ENCODE data around the gene ZFP64. TPM values are rescaled to one million over a fixed set of nuclear protein-coding genes. Genes with fewer than 3 reads are reported as not detected.

Gene ZFP64
- polyA plus RNA-seq, 4 donors, result 4.1 to 12.6 (median 7.5) TPM

GRCh38 chr20:52212943-52213342, 21.4 kb upstream of the ZFP64 start:
- WGBS, 3 donors, result 70 to 77% (median 74%) methylated on average over 2 of the region's 2 CpGs
- H3K36me3 ChIP-seq (ENCODE audit: control insufficient read depth in 3 of 3, insufficient read depth in 2 of 3, low read depth in 1 of 3, low read length in 3 of 3), result no peaks in the 10 kb centered on the region
- no peaks in the 10 kb centered on the region for H3K4me1 ChIP-seq (ENCODE audit: control insufficient read depth in 3 of 3, insufficient read depth in 2 of 3, low read depth in 1 of 3, low read length in 2 of 3)
- FAIRE-seq, result no peak
- no peak overlapping the region for H3K27ac ChIP-seq (ENCODE audit: low read depth in 1 of 3, low read length in 2 of 3)
- peaks cover 0 to 16% of the 10 kb centered on the region in 2 donors for H3K9me3 ChIP-seq (ENCODE audit: control insufficient read depth in 2 of 2, insufficient read depth in 1 of 2, low read depth in 1 of 2, low read length in 1 of 2)
- H3K27me3 ChIP-seq (ENCODE audit: control insufficient read depth in 3 of 3, insufficient read depth in 3 of 3, low read length in 3 of 3), result no peaks in the 10 kb centered on the region
- no peak overlapping the region for H3K4me3 ChIP-seq (ENCODE audit: low read depth in 1 of 3, low read length in 3 of 3)
- DNase-seq, result no peak

- Histone ChIP-seq H3K4me1 (ENCODE audit: control insufficient read depth in 3 of 3, insufficient read depth in 2 of 3, low read depth in 1 of 3, low read length in 2 of 3) (no peaks in the 10 kb centered on the region), H3K36me3 (ENCODE audit: control insufficient read depth in 3 of 3, insufficient read depth in 2 of 3, low read depth in 1 of 3, low read length in 3 of 3) (no peaks in the 10 kb centered on the region), H3K4me3 (ENCODE audit: low read depth in 1 of 3, low read length in 3 of 3) (no peak overlapping the region), H3K27me3 (ENCODE audit: control insufficient read depth in 3 of 3, insufficient read depth in 3 of 3, low read length in 3 of 3) (peaks cover 0 to 2% (median 0%) of the 10 kb centered on the region in 3 donors), H3K27ac (ENCODE audit: low read depth in 1 of 3, low read length in 2 of 3) (no peak overlapping the region), H3K9me3 (ENCODE audit: control insufficient read depth in 2 of 2, insufficient read depth in 1 of 2, low read depth in 1 of 2, low read length in 1 of 2) (peaks cover 0 to 16% of the 10 kb centered on the region in 2 donors)
- no peak for DNase-seq
- no peak for FAIRE-seq
- WGBS, 3 donors, result 91 to 95% (median 94%) methylated on average over 39 of the region's 39 CpGs
Observed at GRCh38 chr20:52210037-52210990, 18.7 kb upstream of the ZFP64 start.

- 47 to 56% (median 51%) methylated on average over 4 of the region's 4 CpGs for WGBS, 3 donors
- H3K27ac ChIP-seq (ENCODE audit: low read depth in 1 of 3, low read length in 2 of 3), result no peak overlapping the region
- FAIRE-seq, result no peak
Observed at GRCh38 chr20:52209154-52209571, 17.6 kb upstream of the ZFP64 start.

DNA sequence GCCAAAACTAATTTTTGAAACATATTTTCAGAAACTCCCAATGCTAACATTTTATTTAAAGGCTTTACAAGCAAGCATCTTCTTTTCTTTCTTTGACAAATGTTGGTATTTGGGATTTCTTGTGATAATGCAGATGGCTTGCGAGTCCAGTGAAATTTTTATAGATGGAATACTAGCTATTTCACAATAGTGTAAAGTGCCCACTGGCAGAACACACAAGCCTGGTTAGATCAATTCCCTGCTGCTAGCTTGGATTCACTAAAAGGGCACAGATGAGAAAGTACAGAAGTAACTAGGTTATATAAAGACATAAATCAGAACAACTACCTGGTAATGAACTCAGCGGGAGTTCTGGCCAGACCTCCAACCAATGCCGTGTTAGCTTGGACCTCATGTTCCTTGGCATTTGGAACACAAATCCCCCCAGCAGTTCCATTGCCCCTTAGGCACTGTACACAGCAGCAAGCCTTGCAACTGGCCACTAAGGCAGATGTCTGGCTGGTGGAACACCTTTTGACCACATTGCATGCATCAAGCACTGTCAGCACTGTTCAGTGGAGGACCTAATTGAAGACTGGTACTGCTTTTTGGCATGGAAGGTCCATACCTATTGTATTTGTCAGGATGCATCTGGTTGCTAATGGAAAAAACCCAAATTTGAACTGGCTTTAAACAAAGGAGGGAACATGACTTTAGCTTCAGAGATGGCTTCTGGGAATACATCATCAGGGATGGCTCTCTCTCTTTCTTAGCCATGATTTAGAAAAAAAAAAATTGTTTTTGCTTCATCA, 15.6 kb upstream of the ZFP64 start:
- no peaks in the 10 kb centered on the region for H3K4me1 ChIP-seq (ENCODE audit: control insufficient read depth in 3 of 3, insufficient read depth in 2 of 3, low read depth in 1 of 3, low read length in 2 of 3)
- H3K27me3 ChIP-seq (ENCODE audit: control insufficient read depth in 3 of 3, insufficient read depth in 3 of 3, low read length in 3 of 3), result peaks cover 0 to 2% (median 0%) of the 10 kb centered on the region in 3 donors
- peaks cover 0 to 10% of the 10 kb centered on the region in 2 donors for H3K9me3 ChIP-seq (ENCODE audit: control insufficient read depth in 2 of 2, insufficient read depth in 1 of 2, low read depth in 1 of 2, low read length in 1 of 2)
- DNase-seq (no peak), FAIRE-seq (no peak)
- no peaks in the 10 kb centered on the region for H3K36me3 ChIP-seq (ENCODE audit: control insufficient read depth in 3 of 3, insufficient read depth in 2 of 3, low read depth in 1 of 3, low read length in 3 of 3)
- no peak overlapping the region for H3K4me3 ChIP-seq (ENCODE audit: low read depth in 1 of 3, low read length in 3 of 3)
- 89 to 97% (median 97%) methylated on average over 3 of the region's 3 CpGs for WGBS, 3 donors
- H3K27ac ChIP-seq (ENCODE audit: low read depth in 1 of 3, low read length in 2 of 3), result no peak overlapping the region

More at GRCh38 chr20:52209154-52209571, 17.6 kb upstream of the ZFP64 start:
- H3K36me3 ChIP-seq (ENCODE audit: control insufficient read depth in 3 of 3, insufficient read depth in 2 of 3, low read depth in 1 of 3, low read length in 3 of 3), result no peaks in the 10 kb centered on the region
- DNase-seq, result no peak
- no peaks in the 10 kb centered on the region for H3K4me1 ChIP-seq (ENCODE audit: control insufficient read depth in 3 of 3, insufficient read depth in 2 of 3, low read depth in 1 of 3, low read length in 2 of 3)
- peaks cover 0 to 2% (median 0%) of the 10 kb centered on the region in 3 donors for H3K27me3 ChIP-seq (ENCODE audit: control insufficient read depth in 3 of 3, insufficient read depth in 3 of 3, low read length in 3 of 3)
- peaks cover 0 to 16% of the 10 kb centered on the region in 2 donors for H3K9me3 ChIP-seq (ENCODE audit: control insufficient read depth in 2 of 2, insufficient read depth in 1 of 2, low read depth in 1 of 2, low read length in 1 of 2)
- H3K4me3 ChIP-seq (ENCODE audit: low read depth in 1 of 3, low read length in 3 of 3), result no peak overlapping the region

DNA sequence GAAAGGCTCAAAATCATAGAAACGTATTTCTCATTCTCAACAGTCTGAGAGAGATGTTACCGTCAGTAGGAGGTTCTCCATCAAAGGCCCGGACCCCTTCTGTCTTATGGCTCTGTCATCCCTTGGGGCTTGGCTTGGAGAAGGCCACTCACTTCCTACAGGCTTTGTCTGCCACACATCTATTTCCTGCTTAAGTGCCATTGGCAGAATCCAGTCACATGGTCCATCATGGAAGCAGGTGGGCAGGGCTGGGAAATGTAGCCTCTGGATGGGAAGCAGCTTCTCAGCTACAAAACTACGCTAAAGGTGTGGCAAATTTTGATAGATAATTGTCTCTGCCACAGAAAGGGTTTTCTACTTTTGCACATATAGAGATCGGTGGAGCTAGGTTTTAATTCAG, 12.6 kb upstream of the ZFP64 start:
- DNase-seq (no peak), FAIRE-seq (no peak)
- WGBS, 3 donors, result 93 to 96% (median 94%) methylated on average over 5 of the region's 5 CpGs
- H3K4me3 ChIP-seq (ENCODE audit: low read depth in 1 of 3, low read length in 3 of 3), result no peak overlapping the region
- no peaks in the 10 kb centered on the region for H3K36me3 ChIP-seq (ENCODE audit: control insufficient read depth in 3 of 3, insufficient read depth in 2 of 3, low read depth in 1 of 3, low read length in 3 of 3)
- H3K9me3 ChIP-seq (ENCODE audit: control insufficient read depth in 2 of 2, insufficient read depth in 1 of 2, low read depth in 1 of 2, low read length in 1 of 2), result no peaks in the 10 kb centered on the region
- H3K27ac ChIP-seq (ENCODE audit: low read depth in 1 of 3, low read length in 2 of 3), result no peak overlapping the region
- no peaks in the 10 kb centered on the region for H3K4me1 ChIP-seq (ENCODE audit: control insufficient read depth in 3 of 3, insufficient read depth in 2 of 3, low read depth in 1 of 3, low read length in 2 of 3)
- peaks cover 0 to 2% (median 0%) of the 10 kb centered on the region in 3 donors for H3K27me3 ChIP-seq (ENCODE audit: control insufficient read depth in 3 of 3, insufficient read depth in 3 of 3, low read length in 3 of 3)

- DNase-seq (no peak), FAIRE-seq (no peak)
- no peak overlapping the region for H3K27ac ChIP-seq (ENCODE audit: low read depth in 1 of 3, low read length in 2 of 3)
- H3K27me3 ChIP-seq (ENCODE audit: control insufficient read depth in 3 of 3, insufficient read depth in 3 of 3, low read length in 3 of 3), result no peaks in the 10 kb centered on the region
- H3K9me3 ChIP-seq (ENCODE audit: control insufficient read depth in 2 of 2, insufficient read depth in 1 of 2, low read depth in 1 of 2, low read length in 1 of 2), result no peaks in the 10 kb centered on the region
- WGBS, 3 donors, result 93 to 97% (median 94%) methylated on average over 2 of the region's 2 CpGs
- H3K4me3 ChIP-seq (ENCODE audit: low read depth in 1 of 3, low read length in 3 of 3), result no peak overlapping the region
- H3K4me1 ChIP-seq (ENCODE audit: control insufficient read depth in 3 of 3, insufficient read depth in 2 of 3, low read depth in 1 of 3, low read length in 2 of 3), result no peaks in the 10 kb centered on the region
- H3K36me3 ChIP-seq (ENCODE audit: control insufficient read depth in 3 of 3, insufficient read depth in 2 of 3, low read depth in 1 of 3, low read length in 3 of 3), result no peaks in the 10 kb centered on the region
Observed at GRCh38 chr20:52201395-52201794, 9.8 kb upstream of the ZFP64 start.

GRCh38 chr20:52200870-52201269, 9.3 kb upstream of the ZFP64 start:
- DNase-seq (no peak), FAIRE-seq (no peak)
- Histone ChIP-seq H3K4me3 (ENCODE audit: low read depth in 1 of 3, low read length in 3 of 3) (no peak overlapping the region), H3K27me3 (ENCODE audit: control insufficient read depth in 3 of 3, insufficient read depth in 3 of 3, low read length in 3 of 3) (no peaks in the 10 kb centered on the region), H3K27ac (ENCODE audit: low read depth in 1 of 3, low read length in 2 of 3) (no peak overlapping the region), H3K9me3 (ENCODE audit: control insufficient read depth in 2 of 2, insufficient read depth in 1 of 2, low read depth in 1 of 2, low read length in 1 of 2) (no peaks in the 10 kb centered on the region), H3K36me3 (ENCODE audit: control insufficient read depth in 3 of 3, insufficient read depth in 2 of 3, low read depth in 1 of 3, low read length in 3 of 3) (no peaks in the 10 kb centered on the region), H3K4me1 (ENCODE audit: control insufficient read depth in 3 of 3, insufficient read depth in 2 of 3, low read depth in 1 of 3, low read length in 2 of 3) (no peaks in the 10 kb centered on the region)
- WGBS, 3 donors, result 79 to 91% (median 79%) methylated on average over 2 of the region's 2 CpGs

DNA sequence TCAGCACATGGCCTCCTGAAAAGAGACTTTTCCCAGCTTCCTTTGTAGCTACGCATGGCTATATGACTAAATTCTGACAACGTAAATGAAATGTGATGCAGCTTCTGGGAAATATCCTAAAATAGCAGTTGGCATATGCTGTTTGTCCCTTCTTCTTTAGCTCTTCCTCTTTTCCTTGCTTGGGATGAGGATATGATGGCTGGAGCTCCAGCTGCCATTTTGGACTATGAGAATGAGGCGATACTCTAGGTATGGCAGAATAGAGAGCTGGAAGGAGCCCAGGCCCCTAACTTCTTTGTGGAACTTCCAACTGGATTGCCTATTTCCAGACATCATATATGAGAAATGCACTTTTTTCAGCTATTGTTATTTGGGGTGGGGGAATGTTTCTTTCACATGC, 5.3 kb upstream of the ZFP64 start:
- Histone ChIP-seq H3K4me1 (ENCODE audit: control insufficient read depth in 3 of 3, insufficient read depth in 2 of 3, low read depth in 1 of 3, low read length in 2 of 3) (no peaks in the 10 kb centered on the region), H3K36me3 (ENCODE audit: control insufficient read depth in 3 of 3, insufficient read depth in 2 of 3, low read depth in 1 of 3, low read length in 3 of 3) (no peaks in the 10 kb centered on the region), H3K4me3 (ENCODE audit: low read depth in 1 of 3, low read length in 3 of 3) (no peak overlapping the region), H3K27me3 (ENCODE audit: control insufficient read depth in 3 of 3, insufficient read depth in 3 of 3, low read length in 3 of 3) (no peaks in the 10 kb centered on the region), H3K9me3 (ENCODE audit: control insufficient read depth in 2 of 2, insufficient read depth in 1 of 2, low read depth in 1 of 2, low read length in 1 of 2) (no peaks in the 10 kb centered on the region), H3K27ac (ENCODE audit: low read depth in 1 of 3, low read length in 2 of 3) (no peak overlapping the region)
- 96 to 97% (median 97%) methylated on average over 3 of the region's 3 CpGs for WGBS, 3 donors
- no peak for FAIRE-seq
- no peak for DNase-seq

Data from small intestine (tissue), 7 donors.